GM19328 (cell line): ENCODE results near the gene PPM1H.
"Not testable (repeated sequence)": the region's sequence is repeated elsewhere in the genome, so short reads cannot be mapped to it uniquely, and the experiment has no call there.

Experiments
- ATAC-seq: cut with Tn5 transposase; IDR thresholded peaks from one replicate; pipeline ENCODE4 v1.9.1; 2021; ENCODE audit warnings: mild to moderate bottlenecking, moderate library complexity; ENCODE audit not compliant: unreplicated experiment

Gene PPM1H

GRCh38 chr12:62841846-62842245 lies 93.1 kb downstream of the PPM1H start:
- ATAC-seq = no peak

DNA sequence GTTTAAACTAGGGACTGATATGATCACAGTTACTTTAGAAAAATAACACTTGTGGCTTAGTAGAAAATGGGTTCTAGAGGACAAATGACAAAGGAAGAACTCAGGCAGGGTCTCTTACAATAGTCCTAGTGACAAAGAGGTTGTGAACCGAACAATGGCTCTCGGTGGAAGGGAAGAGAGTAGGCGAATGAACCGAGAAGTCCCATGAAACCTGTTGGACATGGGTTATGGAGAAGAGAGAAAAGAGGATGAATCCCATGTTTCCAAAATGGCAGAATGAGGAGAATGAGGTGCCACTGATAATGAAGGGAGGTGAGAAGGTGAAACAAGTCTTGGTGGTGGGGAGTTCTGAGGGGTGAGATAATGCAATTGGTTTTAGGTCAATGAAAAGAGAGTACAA lies 94.1 kb downstream of the PPM1H start:
- ATAC-seq = no peak

- no peak for ATAC-seq
Observed at GRCh38 chr12:62839869-62840660, 94.9 kb downstream of the PPM1H start.

DNA sequence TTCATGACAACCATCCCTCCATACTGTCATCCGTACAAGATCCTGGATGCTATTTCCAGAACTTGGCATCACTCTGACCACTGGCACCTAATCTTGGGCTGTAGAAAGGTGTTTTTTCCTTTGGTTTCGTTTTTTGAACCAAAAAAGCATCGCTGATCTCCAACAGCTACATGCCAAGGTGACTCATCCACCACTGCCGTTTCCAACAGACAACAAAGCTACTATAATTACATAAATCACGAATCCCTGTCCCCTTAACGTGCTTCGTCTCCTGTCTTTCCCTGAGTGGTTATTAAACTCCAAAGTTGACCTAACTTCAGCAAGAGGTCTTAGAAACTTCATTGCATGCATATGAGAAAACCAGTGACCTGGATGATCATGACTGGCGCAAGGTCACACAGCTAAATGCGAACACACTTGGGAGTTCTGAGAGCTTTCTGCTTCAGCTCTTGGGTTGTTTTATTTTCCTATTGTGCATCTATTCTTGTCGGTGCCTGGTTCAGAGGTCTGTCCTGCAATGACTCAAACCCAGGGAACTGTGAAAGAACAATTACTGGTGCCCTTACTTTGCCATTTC lies 99.9 kb downstream of the PPM1H start:
- no peak for ATAC-seq

DNA sequence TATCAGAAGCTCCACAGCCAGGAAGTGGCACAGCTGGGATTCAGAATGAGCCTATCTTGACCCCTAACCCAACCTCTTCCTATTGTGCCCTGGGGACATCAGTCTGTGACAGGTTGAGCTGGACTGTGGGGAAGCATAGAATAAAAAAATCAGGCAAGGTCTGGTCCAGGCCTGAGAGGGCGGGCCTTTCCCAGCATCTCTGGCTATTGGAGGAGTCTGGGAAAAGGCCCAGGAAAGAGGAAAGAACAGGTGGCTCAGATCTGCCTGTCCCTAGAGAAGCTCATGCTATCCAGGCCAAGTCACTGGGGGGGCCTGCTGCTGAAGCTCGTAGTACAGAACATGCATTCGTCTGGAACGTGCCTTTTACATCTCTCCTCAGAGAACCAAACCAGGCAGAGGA lies 100.5 kb downstream of the PPM1H start:
- ATAC-seq = no peak

DNA sequence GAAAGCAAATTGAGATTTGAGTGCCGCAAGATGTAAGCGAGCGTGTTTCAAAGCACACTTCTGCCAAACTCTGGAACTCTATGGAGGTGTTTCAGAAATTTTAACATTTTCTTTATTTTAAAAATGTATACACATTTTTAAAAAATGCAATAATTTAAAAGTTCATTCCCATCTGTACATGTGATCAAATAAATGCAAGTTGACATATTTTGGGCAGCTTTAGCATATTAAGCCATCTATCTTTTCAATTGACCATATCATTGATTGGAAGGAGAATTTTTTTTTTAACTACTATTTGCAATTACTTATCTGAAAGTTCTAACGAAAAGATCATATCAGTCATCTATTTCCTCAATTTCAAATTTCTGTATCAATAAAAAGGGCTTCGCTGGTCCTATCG lies 101.3 kb downstream of the PPM1H start:
- ATAC-seq = no peak

DNA sequence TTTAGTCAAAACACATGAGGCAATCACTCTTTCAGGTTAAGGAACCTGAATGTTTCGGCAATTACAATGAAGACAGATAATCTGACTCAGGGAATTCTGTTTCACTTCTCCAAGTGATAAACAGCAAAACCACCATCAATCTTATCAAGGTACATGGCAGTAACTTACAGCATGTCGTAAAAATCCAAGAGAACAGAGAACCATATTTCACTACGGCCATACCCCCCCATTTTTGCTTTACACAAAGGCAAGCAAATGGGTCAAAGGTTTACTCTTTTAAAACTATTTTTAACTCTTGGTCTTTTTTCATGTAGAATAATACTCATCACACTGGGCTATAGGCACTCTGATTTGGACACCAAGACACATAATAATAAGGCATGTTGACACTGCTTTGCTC lies 102.4 kb downstream of the PPM1H start:
- ATAC-seq = no peak

- ATAC-seq = no peak
Observed at GRCh38 chr12:62832027-62832426, 102.9 kb downstream of the PPM1H start.

DNA sequence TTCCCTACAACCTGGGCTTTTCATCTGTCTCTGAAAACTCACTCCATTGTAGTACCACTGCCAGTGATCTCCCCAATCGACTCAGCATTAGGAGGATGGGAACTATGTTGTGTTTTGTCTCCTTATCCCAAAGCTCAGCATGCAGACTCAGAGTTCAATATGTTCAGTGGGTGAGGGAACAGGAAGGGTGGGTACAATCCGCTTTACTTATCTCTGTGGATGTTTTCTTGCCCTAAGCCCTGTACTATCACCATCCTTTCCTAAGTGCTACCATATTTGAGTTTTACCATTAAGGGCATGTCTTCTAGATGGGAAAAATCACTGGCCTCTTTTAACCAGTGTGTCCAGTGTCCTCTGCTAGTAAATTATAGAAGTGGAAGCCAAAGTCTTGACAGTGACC lies 107.1 kb downstream of the PPM1H start:
- ATAC-seq = no peak

DNA sequence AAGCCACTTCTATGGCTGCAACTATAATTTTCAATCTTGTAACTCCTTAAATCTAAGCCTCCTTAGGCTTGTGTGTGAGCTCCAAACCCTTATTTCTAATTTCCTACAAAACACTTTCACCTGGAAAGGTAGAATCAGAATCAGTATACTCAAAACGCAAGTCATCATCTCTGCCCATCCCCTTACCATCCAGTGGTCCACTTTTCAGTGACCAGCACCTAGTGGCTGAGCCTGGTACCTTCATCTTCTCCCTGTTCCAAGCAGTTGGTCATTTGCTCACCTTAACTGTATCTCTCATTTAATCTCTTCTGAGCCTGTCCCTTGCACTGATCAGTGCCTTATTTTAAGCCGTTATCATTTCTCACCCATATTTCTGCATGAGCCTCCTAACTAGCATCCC lies 107.9 kb downstream of the PPM1H start:
- ATAC-seq = no peak

GRCh38 chr12:62817556-62818271 lies 117.2 kb downstream of the PPM1H start:
- ATAC-seq = no peak

GRCh38 chr12:62814243-62814642 lies 120.7 kb downstream of the PPM1H start:
- ATAC-seq = no peak

GRCh38 chr12:62813031-62813829 lies 121.7 kb downstream of the PPM1H start:
- peak; percentile 38 for ATAC-seq

DNA sequence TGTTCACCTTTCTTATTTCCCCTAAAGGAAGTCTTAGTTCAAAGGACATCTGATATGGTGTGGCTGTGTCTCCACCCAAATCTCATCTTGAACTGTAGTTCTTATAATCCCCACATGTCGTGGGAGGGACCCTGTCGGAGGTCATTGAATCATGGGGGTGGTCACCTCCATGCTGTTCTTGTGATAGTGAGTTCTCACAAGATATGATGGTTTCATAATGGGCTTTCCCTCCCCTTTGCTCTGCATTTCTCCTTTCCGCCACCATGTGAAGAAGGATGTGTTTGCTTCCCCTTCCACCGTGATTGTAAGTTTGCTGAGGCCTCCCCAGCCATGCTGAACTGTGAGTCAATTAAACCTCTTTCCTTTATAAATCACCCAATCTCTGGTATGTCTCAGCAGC lies 123.5 kb downstream of the PPM1H start:
- ATAC-seq = not testable (repeated sequence)

GRCh38 chr12:62808166-62808879 lies 126.6 kb downstream of the PPM1H start:
- ATAC-seq = peak; percentile 74

DNA sequence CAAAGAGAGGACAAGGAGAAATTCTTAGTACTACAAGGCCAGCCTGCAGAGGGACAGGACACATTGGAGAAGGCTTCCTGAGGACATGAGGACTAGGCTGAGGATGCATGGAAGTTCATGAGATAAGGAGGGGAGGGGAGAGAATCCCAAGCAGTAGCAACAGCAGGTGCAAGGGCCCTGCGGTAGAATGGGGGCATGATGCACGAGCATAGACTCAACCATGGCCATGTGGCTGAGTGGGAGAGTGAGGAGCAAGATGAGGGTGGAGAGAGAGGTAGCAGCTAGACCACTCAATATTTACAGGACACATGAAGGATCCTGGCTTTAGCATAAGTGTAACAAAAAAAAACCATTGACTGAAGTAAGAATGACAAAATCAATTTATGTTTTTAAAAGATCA lies 128.1 kb downstream of the PPM1H start:
- no peak for ATAC-seq

DNA sequence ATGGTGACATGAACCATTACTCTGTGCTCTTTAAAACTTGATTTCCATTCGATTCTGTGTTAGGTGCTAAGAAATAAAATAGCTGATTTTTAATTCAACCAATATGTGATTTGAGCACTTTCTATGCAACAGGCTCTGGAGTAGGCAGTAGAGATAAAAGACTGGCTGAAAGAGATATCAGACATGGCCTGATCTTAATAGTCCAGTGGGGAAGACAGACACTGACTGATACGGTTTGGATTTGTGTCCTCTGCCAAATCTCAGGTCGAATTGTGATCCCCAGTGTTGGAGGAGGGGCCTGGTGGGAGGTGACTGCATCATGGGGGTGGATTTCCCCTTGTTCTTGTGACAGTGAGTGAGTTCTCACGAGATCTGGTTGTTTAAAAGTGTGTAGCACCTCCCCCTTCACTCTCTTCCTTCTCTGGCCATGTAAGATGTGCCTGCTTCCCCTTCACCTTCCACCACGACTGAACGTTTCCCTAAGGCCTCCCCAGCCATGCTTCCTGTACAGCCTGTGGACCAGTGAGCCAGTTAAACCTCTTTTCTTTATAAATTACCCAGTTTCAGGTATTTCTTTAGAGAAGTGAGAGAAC lies 128.6 kb downstream of the PPM1H start:
- ATAC-seq = no peak

GRCh38 chr12:62805517-62805916 lies 129.4 kb downstream of the PPM1H start:
- ATAC-seq = no peak

DNA sequence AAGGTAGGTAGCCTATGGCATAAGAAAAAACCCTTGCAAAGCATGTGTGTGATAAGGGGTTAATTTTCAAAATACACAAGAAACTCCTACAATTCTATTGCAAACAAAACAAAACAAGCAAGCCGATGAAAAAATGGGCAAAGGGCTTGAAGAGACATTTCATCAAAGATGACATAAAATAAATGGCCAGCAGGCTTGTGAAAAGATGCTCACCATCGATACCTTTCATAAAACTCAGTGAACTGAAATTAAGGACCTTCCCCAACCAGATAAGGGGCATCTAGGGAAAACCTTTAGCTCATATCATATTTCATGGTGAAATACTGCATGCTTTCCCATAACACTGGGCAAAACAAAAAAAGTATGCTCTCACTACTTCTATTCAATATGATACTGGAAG lies 131.2 kb downstream of the PPM1H start:
- ATAC-seq = no peak

GRCh38 chr12:62802984-62803383 lies 132.0 kb downstream of the PPM1H start:
- no peak for ATAC-seq
